Right atrium auricular region (tissue), 2 donors: ENCODE data around the gene VILL. TPM values are rescaled to one million over a fixed set of nuclear protein-coding genes. Genes with fewer than 3 reads are reported as not detected.

ENCODE experiments used
- DNase-seq: peaks from one replicate; pipeline ENCODE4 v3.0.0-alpha.2; 2019; ENCODE audit warnings: low spot score
- H3K27ac ChIP-seq, 2 donors: fragments of 200-600 bp; sonication (generic); 1 replicate in 1 of 2; 2 replicates in 1 of 2; pipeline ENCODE4 v1.5.1; 2016 to 2019
- H3K27me3 ChIP-seq, 2 donors: fragments of 200-600 bp; sonication (generic); one replicate each; pipeline versions ENCODE4 v1.5.1 to v1.6.0; 2017 to 2019
- H3K36me3 ChIP-seq: fragments of 200-600 bp; sonication (generic); one replicate; pipeline ENCODE4 v1.5.1; 2016
- H3K4me1 ChIP-seq, 2 donors: fragments of 200-600 bp; sonication (generic); one replicate each; pipeline versions ENCODE4 v1.5.1 to v1.6.0; 2017 to 2019
- H3K4me3 ChIP-seq, 2 donors: fragments of 200-600 bp; sonication (generic); 1 replicate in 1 of 2; 2 replicates in 1 of 2; pipeline ENCODE4 v1.5.1; 2017 to 2019; ENCODE audit warnings: mild to moderate bottlenecking in 1 of 2, moderate library complexity in 1 of 2
- H3K9me3 ChIP-seq, 2 donors: fragments of 200-600 bp; sonication (generic); one replicate each; pipeline ENCODE4 v1.5.1; 2019
- CTCF ChIP-seq, 2 donors: fragments of 200-600 bp; sonication (generic); IDR thresholded peaks; one replicate each; pipeline ENCODE4 v1.5.1; 2019; ENCODE audit warnings: antibody characterized with exemption in 2 of 2
- total RNA-seq, 2 donors: library from RNA; depleted of rRNA; stranded (reverse); fragments of >200 nt; gene quantifications; one replicate each; pipeline ENCODE4 v1.1.0, GENCODE V29; 2016

The VILL gene
- total RNA-seq, 2 donors from 2014 or later, result 4.2 to 12.2 TPM

- no peak overlapping the region for H3K27ac ChIP-seq
- H3K4me3 ChIP-seq, result no peak overlapping the region
- TF ChIP-seq CTCF (IDR thresholded peaks at IDR 0.05), result no peak
- peaks cover 0 to 10% of the 10 kb centered on the region in 2 donors for H3K4me1 ChIP-seq
- peaks cover 44% of the 10 kb centered on the region for H3K36me3 ChIP-seq
- H3K27me3 ChIP-seq, result no peaks in the 10 kb centered on the region
- DNase-seq, result no peak
- H3K9me3 ChIP-seq, result no peaks in the 10 kb centered on the region
Observed at GRCh38 chr3:38018296-38019266, 28.0 kb downstream of the VILL start.

GRCh38 chr3:38019658-38020341 lies 29.2 kb downstream of the VILL start:
- no peak for TF ChIP-seq CTCF (IDR thresholded peaks at IDR 0.05)
- no peak overlapping the region for H3K4me3 ChIP-seq
- peaks cover 42% of the 10 kb centered on the region for H3K36me3 ChIP-seq
- no peaks in the 10 kb centered on the region for H3K27me3 ChIP-seq
- no peak for DNase-seq
- H3K9me3 ChIP-seq, result no peaks in the 10 kb centered on the region
- H3K27ac ChIP-seq, result no peak overlapping the region
- H3K4me1 ChIP-seq, result peaks cover 0 to 16% of the 10 kb centered on the region in 2 donors

- Histone ChIP-seq H3K4me1 (peaks cover 0 to 18% of the 10 kb centered on the region in 2 donors), H3K9me3 (no peaks in the 10 kb centered on the region), H3K36me3 (peaks cover 36% of the 10 kb centered on the region), H3K27me3 (no peaks in the 10 kb centered on the region), H3K27ac (no peak overlapping the region), H3K4me3 (no peak overlapping the region)
- no peak for TF ChIP-seq CTCF (IDR thresholded peaks at IDR 0.05)
- DNase-seq, result no peak
Observed at GRCh38 chr3:38020342-38020726, 29.7 kb downstream of the VILL start.

GRCh38 chr3:38021196-38021595 lies 30.6 kb downstream of the VILL start:
- Histone ChIP-seq H3K9me3 (no peaks in the 10 kb centered on the region), H3K36me3 (peaks cover 28% of the 10 kb centered on the region), H3K27ac (no peak overlapping the region), H3K4me1 (peaks cover 0 to 26% of the 10 kb centered on the region in 2 donors), H3K4me3 (no peak overlapping the region), H3K27me3 (no peaks in the 10 kb centered on the region)
- no peak for TF ChIP-seq CTCF (IDR thresholded peaks at IDR 0.05)
- DNase-seq, result no peak

- Histone ChIP-seq H3K27ac (no peak overlapping the region), H3K27me3 (no peaks in the 10 kb centered on the region)
- DNase-seq, result no peak
Observed at GRCh38 chr3:38022301-38022700, 31.7 kb downstream of the VILL start.

More at GRCh38 chr3:38022301-38022700, 31.7 kb downstream of the VILL start:
- TF ChIP-seq CTCF (IDR thresholded peaks at IDR 0.05), result no peak
- Histone ChIP-seq H3K4me1 (peaks cover 0 to 26% of the 10 kb centered on the region in 2 donors), H3K9me3 (no peaks in the 10 kb centered on the region), H3K4me3 (no peak overlapping the region), H3K36me3 (peaks cover 16% of the 10 kb centered on the region)
